Amygdala (tissue), 56 donors: ENCODE data around the gene C18orf63.
A peak's percentile ranks its signal among the peaks of the same experiment; 100 is the strongest.
"Not testable (repeated sequence)": the region's sequence is repeated elsewhere in the genome, so short reads cannot be mapped to it uniquely, and the experiment has no call there.

Experiments used
- DNase-seq, 56 donors: peaks; one replicate each; lab custom pipeline; 2025; lab: John Stamatoyannopoulos, UW

C18orf63 gene

DNA sequence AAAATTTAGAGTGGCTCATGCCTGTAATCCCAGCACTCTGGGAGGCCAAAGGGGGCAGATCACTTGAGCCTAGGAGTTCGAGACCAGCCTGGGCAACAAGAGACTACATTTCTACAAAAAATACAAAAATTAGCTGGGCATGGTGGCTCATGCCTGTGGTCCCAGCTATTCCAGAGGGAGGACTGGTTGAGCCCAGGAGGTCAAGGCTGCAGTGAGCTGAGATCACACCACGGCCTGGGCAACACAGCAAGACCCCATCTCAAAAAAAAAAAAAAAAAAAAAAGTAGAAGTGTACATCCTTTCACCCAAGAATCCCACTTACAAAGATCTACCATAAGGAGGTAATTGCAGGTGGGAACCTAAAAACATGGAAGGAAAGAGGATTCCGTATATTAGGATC lies 30.1 kb upstream of the C18orf63 start:
- DNase-seq: not testable (repeated sequence)

DNA sequence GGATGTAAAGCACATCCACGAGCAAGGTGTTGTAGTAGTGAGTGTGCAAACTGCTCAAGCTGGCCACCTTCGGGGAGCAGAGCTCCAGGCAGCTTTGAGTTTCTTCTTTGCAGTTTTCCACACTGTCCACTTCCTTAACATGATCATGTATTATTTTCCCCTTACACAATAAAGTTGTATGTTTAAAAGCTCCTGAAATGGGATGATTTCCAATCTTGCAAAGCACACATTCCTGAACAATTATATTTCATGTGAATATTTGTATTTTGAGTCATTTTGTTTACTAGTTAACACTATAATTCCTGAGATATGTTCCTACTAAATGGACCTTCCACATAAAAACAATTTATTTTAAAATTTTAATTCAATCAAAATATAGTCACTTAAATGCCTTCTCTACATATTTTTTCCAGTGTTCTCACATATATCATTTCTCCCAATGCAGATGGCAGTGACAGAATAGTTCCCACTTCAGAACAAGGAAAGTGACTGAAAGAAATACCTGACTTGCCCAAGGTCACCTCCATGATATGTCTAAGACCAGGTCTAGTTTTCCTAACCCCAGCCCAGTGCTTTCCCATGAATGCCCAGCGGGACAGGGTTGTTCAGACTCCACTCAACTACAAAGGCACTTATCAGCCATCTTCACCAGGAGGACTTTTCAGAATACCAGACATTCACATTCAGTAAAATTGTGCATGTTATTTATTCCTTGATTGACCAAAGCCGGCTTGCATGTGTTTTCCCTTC lies 29.4 kb upstream of the C18orf63 start:
- DNase-seq: no peak

DNA sequence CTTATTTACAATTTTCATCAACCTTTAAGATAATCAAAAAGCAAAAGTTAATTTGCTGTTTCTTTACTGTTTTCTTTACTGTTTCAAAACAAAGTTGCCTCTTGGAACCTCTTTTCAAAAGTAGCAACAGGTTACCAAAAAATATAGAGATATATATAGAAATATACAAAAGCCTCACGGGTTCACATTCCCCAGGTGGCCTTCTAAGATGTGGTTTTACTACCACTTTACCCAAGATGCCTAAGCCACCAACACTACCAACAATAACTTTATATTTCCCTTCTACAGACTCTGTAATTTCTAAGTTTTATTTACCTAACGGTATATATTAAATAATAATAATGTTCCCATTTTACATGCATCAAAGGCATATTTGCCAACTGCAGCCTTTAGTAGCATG lies 28.8 kb upstream of the C18orf63 start:
- no peak for DNase-seq

DNA sequence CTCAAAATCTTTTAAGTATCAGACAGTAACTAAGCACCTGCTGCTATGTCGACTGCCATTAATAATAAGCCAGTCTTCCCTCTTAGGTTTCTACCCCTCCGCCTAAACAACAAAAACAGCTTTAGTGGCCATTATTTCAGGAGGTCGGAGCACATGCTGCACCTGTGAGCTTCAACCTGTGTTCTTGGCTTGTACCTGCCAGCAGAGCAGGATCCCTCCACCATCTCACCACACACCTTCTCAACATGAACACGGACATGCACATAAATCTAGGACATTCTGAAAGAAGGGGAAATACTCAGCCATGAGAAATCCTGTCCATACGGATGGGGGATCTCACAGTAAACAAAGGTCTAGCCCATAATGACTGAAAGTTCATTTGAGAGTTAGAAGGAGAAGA lies 27.6 kb upstream of the C18orf63 start:
- no peak for DNase-seq

DNA sequence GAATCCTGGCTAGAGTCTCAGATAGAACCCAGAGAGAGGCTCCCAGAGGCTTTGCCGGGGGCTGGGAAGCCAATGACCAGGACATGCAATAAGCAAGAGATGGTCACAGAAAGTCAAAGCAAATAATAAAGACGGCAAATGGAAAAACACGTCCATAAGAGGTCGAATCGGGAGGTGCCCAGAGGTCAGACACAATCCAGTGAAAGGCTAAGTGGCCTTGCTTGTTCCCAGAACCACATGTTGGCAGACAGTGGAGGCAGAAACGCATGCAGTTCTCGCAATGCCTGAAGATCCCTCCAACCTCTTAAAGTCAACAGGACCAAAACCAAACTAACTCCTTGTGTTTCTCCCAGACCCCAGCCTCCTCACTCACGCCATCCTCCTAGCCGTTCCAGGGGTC lies 26.9 kb upstream of the C18orf63 start:
- DNase-seq: no peak

DNA sequence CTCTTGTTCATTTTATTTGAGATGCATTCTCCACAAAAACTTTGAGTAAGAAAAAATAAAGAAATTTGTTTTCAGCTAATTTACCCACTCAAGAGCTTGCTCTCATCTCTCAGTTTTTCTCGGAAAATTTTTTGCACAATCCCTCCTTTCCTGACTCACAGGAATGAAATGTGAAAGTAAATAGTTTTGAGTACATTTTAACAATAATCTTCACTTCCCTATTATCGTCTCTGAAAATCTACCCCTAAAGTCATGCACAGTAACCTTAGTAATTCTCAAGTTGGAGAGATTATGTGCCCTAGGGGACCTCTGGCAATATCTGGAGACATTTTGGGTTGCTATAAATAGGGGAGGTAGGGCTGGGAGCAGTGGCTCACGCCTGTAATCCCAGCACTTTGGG lies 26.5 kb upstream of the C18orf63 start:
- DNase-seq: no peak

DNA sequence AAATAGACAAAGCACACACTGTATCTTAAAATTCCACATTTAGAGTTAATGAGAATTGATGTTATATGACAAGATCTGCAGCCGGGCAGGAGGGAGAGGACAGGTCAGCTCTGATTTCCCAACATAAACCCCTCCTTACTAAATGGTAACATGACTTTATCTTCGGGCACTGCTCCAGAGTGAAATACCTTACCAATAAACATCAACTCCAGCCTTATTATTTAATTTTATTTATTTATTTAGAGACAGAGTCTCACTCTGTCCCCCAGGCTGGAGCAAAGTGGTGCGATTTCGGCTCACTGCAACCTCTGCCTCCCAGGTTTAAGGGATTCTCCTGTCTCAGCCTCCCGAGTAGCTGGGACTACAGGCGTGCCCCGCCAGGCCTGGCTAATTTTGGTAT lies 25.6 kb upstream of the C18orf63 start:
- no peak for DNase-seq

DNA sequence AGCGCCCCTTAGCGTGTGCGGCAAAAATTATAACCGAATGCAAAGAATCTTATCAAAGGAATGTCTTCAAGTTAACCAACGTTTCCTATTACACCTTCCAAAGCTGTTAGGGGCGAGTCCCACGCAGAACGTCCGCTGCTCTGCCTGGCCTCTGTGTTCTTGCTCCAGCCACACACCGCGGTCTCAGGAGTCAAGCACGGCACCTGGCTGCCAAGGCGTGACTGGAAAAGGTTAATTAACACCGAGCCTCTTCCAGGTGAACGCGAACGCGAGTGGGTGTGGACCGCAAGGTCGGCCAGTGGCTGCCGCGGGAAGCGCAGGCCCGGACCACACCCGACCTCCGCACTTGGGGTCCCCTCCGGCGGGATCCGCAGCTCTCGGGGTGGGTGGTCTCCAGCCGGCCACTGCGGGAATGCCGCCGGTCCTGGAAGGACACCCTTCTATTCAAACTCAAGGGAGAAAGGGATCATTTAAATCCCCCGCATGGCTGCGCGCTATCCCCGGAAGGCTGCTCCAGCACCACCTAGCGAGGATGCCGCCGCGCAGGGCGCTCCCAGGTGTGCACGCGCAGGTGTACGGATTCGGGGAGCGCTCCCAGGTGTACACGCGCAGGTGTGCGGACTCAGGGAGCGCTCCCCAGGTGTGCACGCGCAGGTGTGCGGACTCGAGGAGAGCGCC lies 24.7 kb upstream of the C18orf63 start:
- peak in 3 of 56 donors; percentile 9 to 35 (median 14) for DNase-seq

DNA sequence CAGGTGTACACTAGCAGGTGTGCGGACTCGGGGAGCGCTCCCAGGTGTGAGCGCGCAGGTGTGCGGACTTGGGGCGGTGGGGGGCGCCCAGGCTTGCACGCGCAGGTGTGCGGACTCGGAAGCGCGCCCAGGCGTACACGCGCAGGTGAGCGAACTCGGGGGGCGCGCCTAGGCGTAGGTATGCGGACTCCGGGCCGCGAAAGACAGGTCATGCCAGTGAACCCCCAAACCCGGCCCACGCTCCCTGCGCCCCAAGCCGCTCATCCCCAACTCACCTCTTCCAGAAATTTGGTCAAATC lies 24.2 kb upstream of the C18orf63 start:
- DNase-seq: no peak

DNA sequence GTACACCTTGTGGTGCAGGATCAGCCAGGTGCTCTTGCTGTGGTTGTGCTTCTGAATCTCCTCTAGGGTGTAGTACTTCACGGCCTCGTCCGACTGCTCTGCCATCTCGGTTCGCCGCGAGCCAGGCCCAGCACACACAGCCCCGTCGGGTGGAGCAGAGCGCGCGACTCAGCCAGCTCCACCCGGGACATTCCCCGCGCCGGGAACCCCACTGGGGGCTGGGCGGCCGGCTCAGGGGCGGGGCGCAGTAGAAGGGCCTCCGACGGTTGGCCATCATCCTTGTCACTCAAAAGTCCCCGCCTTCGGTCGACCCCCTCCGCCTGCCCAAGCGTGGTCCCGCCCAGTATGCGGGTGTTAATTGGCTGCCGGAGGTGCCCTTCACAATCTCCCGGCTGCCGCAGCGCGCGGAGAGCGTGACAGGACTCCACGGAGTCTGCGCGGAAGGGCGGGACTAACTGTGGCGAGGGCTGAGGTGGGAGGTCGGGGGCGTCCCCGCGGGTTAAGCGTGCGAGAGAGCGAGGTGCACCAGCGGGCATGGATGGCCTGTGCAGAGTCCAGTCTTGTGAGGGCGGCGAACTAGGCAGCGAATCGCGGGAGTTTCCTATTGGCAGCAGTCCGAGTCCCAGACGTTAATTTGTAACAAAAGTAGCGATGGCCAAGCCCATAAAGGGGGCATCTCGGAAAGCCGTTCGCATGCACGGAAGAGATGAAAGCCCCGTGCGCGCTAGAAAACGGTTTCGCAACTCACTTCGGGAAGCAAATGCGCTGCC lies 23.7 kb upstream of the C18orf63 start, which contains the start of gene CYB5A:
TSS of gene CYB5A (minus strand) at position 193 of the 770 bp plus-strand sequence. CDS start at position 105, 88 bp downstream.
- DNase-seq: peak; percentile 90 to 99 (median 98)

DNA sequence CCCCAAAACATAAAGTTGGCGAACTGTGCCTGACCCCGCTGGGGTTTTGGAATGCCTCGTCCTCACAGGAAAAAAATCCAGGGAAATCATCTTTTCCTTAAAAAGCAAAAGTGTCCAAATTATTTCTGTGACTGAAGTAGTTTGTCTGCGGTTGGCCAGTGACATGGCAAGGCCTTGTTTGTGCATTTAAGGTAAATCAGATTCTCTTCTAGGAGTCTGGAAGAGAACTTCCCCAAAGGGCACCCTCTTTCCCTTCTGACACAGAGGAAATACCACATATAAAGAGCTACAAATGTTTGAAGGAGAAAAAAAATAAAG lies 23.1 kb upstream of the C18orf63 start:
- no peak for DNase-seq

DNA sequence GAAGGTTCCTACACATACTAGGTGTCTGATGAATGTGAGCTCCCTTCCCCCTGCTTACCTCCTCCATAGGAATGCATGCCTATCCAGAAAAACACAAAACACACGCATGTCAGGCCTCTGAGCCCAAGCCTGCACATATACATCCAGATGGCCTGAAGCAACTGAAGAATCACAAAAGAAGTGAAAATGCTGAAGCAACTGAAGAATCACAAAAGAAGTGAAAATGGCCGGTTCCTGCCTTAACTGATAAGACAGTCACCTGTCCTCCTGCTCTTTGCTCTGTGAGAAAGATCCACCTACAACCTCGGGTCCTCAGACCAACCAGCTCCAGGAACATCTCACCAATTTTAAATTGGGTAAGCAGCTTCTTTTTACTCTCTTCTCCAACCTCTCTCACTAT lies 22.7 kb upstream of the C18orf63 start:
- not testable (repeated sequence) for DNase-seq

DNA sequence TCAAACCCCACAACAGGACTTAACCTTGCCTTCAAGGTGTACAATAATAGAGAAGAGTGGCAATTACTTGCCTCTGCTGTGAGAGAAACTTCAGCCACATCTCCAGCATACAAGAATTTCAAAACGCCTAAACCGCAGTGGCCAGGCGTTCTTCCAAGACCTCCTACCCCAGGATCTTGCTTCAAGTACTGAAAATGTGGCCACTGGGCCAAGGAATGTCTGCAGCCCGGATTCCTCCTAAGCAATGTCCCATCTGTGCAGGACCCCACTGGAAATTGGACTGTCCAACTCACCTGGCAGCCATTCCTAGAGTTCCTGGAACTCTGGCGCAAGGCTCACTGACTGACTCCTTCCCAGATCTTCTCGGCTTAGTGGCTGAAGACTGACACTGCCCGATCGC lies 21.1 kb upstream of the C18orf63 start:
- DNase-seq: no peak

DNA sequence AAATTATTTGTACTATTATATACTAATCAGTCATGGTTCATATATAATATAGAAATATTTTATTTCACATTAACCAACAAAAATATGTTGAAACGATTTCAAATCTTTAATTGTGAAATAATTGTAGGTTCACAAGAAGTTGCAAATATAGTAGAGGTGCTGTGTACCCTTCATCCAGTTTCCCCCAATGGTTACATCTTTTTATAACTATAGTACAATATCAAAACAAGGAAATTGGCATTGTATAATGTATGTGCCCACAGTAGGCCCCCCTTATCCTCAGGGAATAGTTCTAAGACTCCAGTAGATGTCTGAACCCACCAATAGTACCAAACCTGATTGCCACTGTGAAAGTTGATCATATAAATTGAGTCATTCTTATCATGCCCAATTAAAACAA lies 16.5 kb upstream of the C18orf63 start:
- no peak for DNase-seq

DNA sequence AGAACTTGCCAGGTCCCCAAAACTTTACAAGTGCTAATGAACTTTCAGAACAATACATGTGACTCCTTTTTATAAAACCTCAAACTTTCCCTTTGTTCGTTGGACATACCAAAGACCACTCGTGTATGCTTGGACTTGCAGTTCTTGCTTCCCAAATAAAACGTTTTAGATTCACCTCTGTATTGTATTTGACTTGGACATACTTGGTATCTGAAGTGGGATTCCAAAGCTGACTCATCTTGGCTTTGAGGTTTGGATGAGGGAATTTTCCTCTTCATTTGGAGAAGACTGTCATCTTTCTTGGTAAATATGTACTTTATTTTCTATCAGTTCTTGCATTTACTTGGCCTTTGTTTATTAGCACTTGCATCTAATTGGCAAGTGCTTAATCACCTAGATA lies 15.9 kb upstream of the C18orf63 start:
- DNase-seq: no peak

DNA sequence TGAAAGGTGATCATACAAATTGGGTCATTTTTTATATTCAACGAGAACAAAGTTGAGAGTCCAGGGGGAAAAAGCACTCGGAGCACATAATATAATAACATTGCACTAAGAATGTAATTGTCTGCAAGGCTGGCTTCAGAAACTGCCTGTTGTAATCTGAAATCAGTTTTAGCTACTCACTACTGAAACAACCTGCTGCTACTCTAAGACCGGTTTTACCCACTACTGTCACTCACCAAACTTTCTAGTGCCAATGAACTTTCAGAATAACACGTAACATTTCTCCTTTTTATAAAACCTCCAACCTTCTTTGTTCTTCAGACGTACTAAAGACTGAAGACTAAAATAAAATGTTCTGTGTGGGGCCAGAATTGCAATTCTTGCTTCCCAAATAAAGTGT lies 12.3 kb upstream of the C18orf63 start:
- no peak for DNase-seq

DNA sequence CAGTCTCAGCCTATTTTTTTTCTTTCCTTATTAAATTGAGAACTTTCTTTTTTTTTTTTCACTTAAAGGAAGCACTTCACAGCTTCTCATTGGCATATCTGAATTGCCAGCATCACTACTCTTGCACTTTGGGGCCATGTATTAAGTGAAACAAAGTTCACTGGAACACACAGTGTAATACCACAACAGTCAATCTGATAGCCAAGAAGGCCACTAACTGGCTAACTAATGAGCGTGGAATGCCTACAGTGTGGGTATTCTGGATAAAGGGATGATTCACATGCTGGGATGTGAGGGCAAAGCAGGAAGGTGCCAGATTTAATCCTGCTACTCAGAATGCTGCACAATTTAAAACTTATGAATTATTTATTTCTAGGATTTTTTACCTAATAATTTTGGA lies 11.7 kb upstream of the C18orf63 start:
- DNase-seq: no peak

DNA sequence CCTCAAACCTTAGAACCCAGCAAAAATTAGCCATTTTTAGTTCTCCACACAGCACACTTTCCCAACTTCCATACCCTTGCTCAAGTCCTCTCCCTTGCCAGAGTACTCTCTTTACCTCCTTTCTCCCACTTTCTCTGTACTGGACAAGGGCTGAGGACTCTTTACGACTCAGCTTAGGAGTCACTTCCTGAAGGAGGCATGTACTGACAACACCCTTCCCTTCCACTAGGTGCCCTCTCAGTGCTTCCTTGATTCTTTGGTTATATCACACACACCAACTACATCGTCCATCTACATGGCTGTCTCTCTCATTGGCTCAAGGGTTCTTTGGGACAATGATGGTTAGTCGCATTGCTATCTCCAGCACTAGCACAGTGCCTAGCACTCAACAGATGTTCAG lies 5.2 kb upstream of the C18orf63 start:
- no peak for DNase-seq

DNA sequence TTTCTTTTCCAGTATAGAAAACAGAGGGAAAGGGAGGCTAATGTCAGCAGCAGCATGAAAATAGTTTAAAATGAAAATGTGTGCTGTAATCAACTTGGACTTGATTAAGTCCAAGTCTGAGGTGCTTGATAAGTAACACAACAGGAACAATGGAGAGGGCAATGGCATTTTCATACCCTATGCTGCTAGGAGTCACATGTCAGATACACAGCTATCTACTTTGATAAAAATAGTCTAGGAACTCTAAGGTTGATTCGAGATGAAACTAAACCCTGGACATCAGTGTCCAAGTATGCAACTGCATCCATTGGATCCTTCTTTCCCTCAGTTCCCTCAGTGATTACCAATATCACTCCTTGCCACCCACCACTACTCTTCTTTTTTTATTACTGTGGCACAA lies 4.6 kb upstream of the C18orf63 start:
- no peak for DNase-seq

DNA sequence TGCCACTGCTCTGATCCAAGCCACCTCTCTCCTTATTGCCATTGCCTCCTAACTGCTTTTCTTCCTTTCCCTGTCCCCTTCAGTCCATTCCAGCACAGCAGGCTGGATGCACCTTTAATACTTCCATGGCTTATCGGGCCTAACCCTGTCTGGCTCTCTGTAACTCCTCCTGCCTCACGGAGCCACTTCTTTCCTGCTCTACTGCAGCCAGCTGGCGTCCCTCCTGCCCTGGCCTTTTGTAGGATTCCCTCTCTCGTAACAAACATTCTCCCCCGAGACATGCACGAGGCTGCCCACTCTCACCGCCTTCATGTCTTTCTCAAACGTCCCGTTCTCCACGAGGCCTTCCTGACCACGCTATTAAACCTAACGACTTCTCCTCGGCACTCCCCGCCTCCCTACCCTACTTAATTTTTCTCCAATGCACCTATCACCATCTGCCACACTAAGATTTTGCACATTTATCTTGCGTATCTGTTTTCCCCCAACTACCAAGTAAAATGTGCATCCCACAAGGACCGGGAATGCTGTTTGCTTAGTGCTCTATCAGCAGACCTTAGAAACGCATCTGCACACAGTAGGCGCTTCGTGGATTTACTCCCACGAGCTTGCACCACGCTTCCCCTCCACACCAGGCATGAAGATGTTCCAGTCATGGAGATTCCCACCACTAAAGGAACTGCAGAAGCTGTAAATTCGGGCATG lies 728 bp upstream of the C18orf63 start:
- DNase-seq: no peak
